DOHH2 (cell line): ENCODE results near the gene DPP10.

Source experiments
- H3F3A ChIP-seq: fragments of 200-600 bp; sonication (generic), shearing (Covaris generic); 2 replicates; pipeline ENCODE4 v1.6.0; 2016; ENCODE audit warnings: antibody characterized with exemption, mild to moderate bottlenecking; ENCODE audit not compliant: control insufficient read depth, insufficient read depth
- H3K27ac ChIP-seq: fragments of 200-600 bp; sonication (generic); 2 replicates; pipeline ENCODE4 v1.5.1; 2014; ENCODE audit warnings: low read depth, mild to moderate bottlenecking, low read length, moderate library complexity
- H3K27me3 ChIP-seq: fragments of 200-600 bp; sonication (generic); 2 replicates; pipeline ENCODE4 v1.6.1; 2014; ENCODE audit warnings: mild to moderate bottlenecking, low read length, mixed read lengths; ENCODE audit not compliant: control insufficient read depth
- H3K36me3 ChIP-seq: fragments of 200-600 bp; sonication (generic); 2 replicates; pipeline ENCODE4 v1.6.1; 2014; ENCODE audit warnings: mild to moderate bottlenecking, low read length, moderate library complexity, mixed read lengths; ENCODE audit not compliant: control insufficient read depth
- H3K4me1 ChIP-seq: fragments of 200-600 bp; sonication (generic); 2 replicates; pipeline ENCODE4 v1.6.1; 2014; ENCODE audit warnings: mild to moderate bottlenecking, low read length, mixed read lengths; ENCODE audit not compliant: control insufficient read depth
- H3K4me2 ChIP-seq: fragments of 200-600 bp; sonication (generic); 2 replicates; pipeline ENCODE4 v1.6.0; 2014; ENCODE audit warnings: mild to moderate bottlenecking, low read length, moderate library complexity
- H3K4me3 ChIP-seq: fragments of 200-600 bp; sonication (generic); 2 replicates; pipeline ENCODE4 v1.5.1; 2014; ENCODE audit warnings: mild to moderate bottlenecking, low read length, mixed read lengths
- H3K79me2 ChIP-seq: fragments of 200-600 bp; sonication (generic); 2 replicates; pipeline ENCODE4 v1.6.1; 2014; ENCODE audit warnings: mild to moderate bottlenecking, low read length, mixed read lengths; ENCODE audit not compliant: control insufficient read depth
- H3K9me2 ChIP-seq: fragments of 200-600 bp; sonication (generic); replicated peaks from 2 replicates; pipeline ENCODE4 v1.6.1; 2014; ENCODE audit warnings: mild to moderate bottlenecking, low read length, mixed read lengths; ENCODE audit not compliant: control insufficient read depth
- H3K9me3 ChIP-seq: fragments of 200-600 bp; sonication (generic); 2 replicates; pipeline ENCODE4 v1.6.1; 2014; ENCODE audit warnings: antibody characterized with exemption, low read length, mixed read lengths; ENCODE audit not compliant: control insufficient read depth, insufficient read depth
- H4K20me1 ChIP-seq: fragments of 200-600 bp; sonication (generic); 2 replicates; pipeline ENCODE4 v1.6.0; 2014; ENCODE audit warnings: low read depth, mild to moderate bottlenecking, antibody characterized with exemption, low read length, moderate library complexity; ENCODE audit not compliant: control insufficient read depth, insufficient read depth
- EZH2phosphoT487 ChIP-seq: fragments of 200-600 bp; sonication (generic); IDR thresholded peaks from 2 replicates; pipeline ENCODE4 v1.6.1; 2017; ENCODE audit warnings: borderline replicate concordance, mild to moderate bottlenecking, antibody characterized with exemption, low read length, moderate library complexity, mixed read lengths
- TF ChIP-seq, protein P1 (sequence below): fragments of 200-600 bp; sonication (generic); IDR thresholded peaks from one replicate; pipeline ENCODE4 v1.5.1; 2014; ENCODE audit warnings: antibody characterized with exemption, mild to moderate bottlenecking, low read depth, low read length; ENCODE audit not compliant: poor library complexity, severe bottlenecking

DPP10 gene

DNA sequence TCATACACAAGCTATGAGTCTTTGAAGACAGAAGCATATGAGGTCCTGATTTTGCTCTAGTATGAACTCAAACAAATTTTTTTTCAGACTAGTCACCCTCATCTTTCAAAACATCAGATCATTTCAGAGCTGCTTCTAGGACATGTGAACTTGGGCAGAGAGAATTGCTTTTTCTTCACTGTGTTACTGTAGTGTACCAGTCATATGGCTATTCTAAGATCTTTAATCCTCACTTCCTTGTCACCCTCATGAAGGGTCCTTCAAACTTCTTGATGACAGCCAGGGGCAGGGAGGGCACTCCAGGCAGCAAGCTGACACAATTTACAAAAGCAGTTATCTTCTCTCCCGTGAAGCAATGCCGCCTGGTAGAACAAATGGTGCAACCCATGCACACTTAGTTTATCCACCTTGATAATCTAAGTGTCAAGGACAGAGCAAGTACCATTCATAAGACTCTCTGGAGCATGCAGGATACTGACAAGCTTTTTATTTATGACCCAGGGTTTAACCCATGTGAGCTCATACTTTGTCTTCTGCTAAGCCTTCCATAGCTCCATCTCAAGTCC is 200.6 kb downstream of the DPP10 start:
- H3K9me2 ChIP-seq = no peaks in the 10 kb centered on the region
- H3K4me1 ChIP-seq = no peaks in the 10 kb centered on the region
- no peak overlapping the region for H3K4me3 ChIP-seq
- H3K36me3 ChIP-seq = no peaks in the 10 kb centered on the region
- no peaks in the 10 kb centered on the region for H4K20me1 ChIP-seq
- no peaks in the 10 kb centered on the region for H3F3A ChIP-seq
- H3K4me2 ChIP-seq = no peak overlapping the region
- no peaks in the 10 kb centered on the region for H3K79me2 ChIP-seq
- no peak overlapping the region for H3K27ac ChIP-seq
- TF ChIP-seq EZH2phosphoT487 = no peak
- TF ChIP-seq, protein P1, sequence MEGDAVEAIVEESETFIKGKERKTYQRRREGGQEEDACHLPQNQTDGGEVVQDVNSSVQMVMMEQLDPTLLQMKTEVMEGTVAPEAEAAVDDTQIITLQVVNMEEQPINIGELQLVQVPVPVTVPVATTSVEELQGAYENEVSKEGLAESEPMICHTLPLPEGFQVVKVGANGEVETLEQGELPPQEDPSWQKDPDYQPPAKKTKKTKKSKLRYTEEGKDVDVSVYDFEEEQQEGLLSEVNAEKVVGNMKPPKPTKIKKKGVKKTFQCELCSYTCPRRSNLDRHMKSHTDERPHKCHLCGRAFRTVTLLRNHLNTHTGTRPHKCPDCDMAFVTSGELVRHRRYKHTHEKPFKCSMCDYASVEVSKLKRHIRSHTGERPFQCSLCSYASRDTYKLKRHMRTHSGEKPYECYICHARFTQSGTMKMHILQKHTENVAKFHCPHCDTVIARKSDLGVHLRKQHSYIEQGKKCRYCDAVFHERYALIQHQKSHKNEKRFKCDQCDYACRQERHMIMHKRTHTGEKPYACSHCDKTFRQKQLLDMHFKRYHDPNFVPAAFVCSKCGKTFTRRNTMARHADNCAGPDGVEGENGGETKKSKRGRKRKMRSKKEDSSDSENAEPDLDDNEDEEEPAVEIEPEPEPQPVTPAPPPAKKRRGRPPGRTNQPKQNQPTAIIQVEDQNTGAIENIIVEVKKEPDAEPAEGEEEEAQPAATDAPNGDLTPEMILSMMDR = no peak
- no peaks in the 10 kb centered on the region for H3K9me3 ChIP-seq
- H3K27me3 ChIP-seq = no peaks in the 10 kb centered on the region

DNA sequence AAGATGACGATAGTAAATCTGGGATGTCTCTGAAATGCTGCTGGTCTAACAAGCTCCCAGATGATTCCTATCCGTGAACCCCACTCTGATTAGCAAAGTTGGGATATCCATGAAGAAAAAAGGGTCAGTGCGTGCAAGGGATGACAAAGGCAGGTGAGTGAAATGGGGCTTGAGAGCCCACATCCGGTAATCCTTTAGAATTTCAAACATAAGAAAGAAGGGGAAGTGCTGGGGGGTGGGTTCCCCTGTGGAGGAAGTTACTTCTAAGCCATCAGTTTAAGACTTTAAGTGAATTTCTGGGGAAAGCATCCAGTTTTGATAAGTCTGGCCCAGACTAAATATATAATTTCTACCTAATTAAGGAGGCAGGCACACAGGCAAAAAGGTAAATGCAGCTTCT is 209.5 kb downstream of the DPP10 start:
- no peak overlapping the region for H3K4me3 ChIP-seq
- H4K20me1 ChIP-seq = no peaks in the 10 kb centered on the region
- TF ChIP-seq EZH2phosphoT487 = no peak
- TF ChIP-seq, protein P1 = no peak

DNA sequence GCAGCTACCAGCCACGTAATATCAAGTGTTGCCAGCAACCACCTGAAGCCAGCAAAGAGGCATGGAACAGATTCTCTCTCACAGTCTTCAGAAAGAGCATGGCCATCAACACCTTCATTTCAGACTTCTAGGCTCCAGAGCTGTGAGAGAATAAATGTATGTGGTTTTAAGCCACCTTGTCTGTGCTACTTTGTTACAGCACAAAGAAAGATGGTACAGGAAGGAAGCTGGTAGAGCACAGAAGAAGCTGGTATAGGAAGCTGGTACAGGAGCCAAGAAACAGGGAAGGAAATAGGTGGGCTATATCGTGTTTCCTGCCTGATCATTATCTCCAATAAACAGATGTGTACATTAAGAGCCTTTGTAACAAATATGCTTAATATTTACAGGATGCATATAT is 217.4 kb downstream of the DPP10 start:
- H3F3A ChIP-seq = no peaks in the 10 kb centered on the region
- no peak overlapping the region for H3K4me3 ChIP-seq
- H3K4me2 ChIP-seq = no peak overlapping the region

More for the DNA sequence above, 209.5 kb downstream of the DPP10 start:
- H3K27me3 ChIP-seq = no peaks in the 10 kb centered on the region
- H3K9me3 ChIP-seq = no peaks in the 10 kb centered on the region
- 0 out of 2 replicates have a peak, but pooled peaks cover 3% of the 10 kb centered on the region for H3K4me1 ChIP-seq
- H3K4me2 ChIP-seq = no peak overlapping the region
- H3K9me2 ChIP-seq = no peaks in the 10 kb centered on the region; the same call in 1 of the 2 replicates
- H3K79me2 ChIP-seq = no peaks in the 10 kb centered on the region
- no peaks in the 10 kb centered on the region for H3K36me3 ChIP-seq
- H3F3A ChIP-seq = no peaks in the 10 kb centered on the region
- H3K27ac ChIP-seq = no peak overlapping the region

More for the DNA sequence above, 217.4 kb downstream of the DPP10 start:
- Histone ChIP-seq H3K36me3 (no peaks in the 10 kb centered on the region), H3K27ac (no peak overlapping the region), H3K79me2 (no peaks in the 10 kb centered on the region), H3K27me3 (no peaks in the 10 kb centered on the region), H3K9me2 (no peaks in the 10 kb centered on the region), H3K4me1 (no peaks in the 10 kb centered on the region), H3K9me3 (peaks cover 9% of the 10 kb centered on the region; the same call in 1 of the 2 replicates), H4K20me1 (no peaks in the 10 kb centered on the region)
- TF ChIP-seq, protein P1 = no peak
- TF ChIP-seq EZH2phosphoT487 = no peak
